HepG2 (cell line): ENCODE data around the gene PLXNB2. TPM values are rescaled to one million over a fixed set of nuclear protein-coding genes. Genes with fewer than 3 reads are reported as not detected.

ENCODE experiments used
- AHDC1 ChIP-seq: sonication (generic); formaldehyde crosslinking; IDR thresholded peaks from 2 replicates; pipeline ENCODE4 v1.5.1; 2020; ENCODE audit warnings: mild to moderate bottlenecking, missing genetic modification reagents, borderline replicate concordance
- FOSL1 ChIP-seq: sonication (generic); formaldehyde crosslinking; IDR thresholded peaks from 2 replicates; pipeline ENCODE4 v1.9.0; 2021; ENCODE audit warnings: missing genetic modification reagents, borderline replicate concordance
- HHEX ChIP-seq: IDR thresholded peaks from 2 replicates; pipeline ENCODE4 v1.6.1; 2016; ENCODE audit warnings: control low read depth
- HMGXB3 ChIP-seq: sonication (generic); formaldehyde crosslinking; IDR thresholded peaks from 2 replicates; pipeline ENCODE4 v1.4.0; 2020; ENCODE audit warnings: missing genetic modification reagents, borderline replicate concordance
- NCOA5 ChIP-seq: sonication (generic); formaldehyde crosslinking; IDR thresholded peaks from 2 replicates; pipeline ENCODE4 v1.4.0; 2020; ENCODE audit warnings: missing genetic modification reagents
- NR2F2 ChIP-seq: IDR thresholded peaks from 2 replicates; pipeline ENCODE4 v1.6.1; 2012; ENCODE audit warnings: low read depth, inconsistent platforms, borderline replicate concordance
- PAXIP1 ChIP-seq: sonication (generic); formaldehyde crosslinking; conservative IDR thresholded peaks from 2 replicates; pipeline ENCODE4 v1.4.0; 2020; ENCODE audit warnings: mild to moderate bottlenecking, missing genetic modification reagents, moderate library complexity
- POLR2G ChIP-seq: fragments of 200-400 bp; formaldehyde crosslinking; IDR thresholded peaks from 2 replicates; pipeline ENCODE4 v1.6.1; 2018; ENCODE audit warnings: mild to moderate bottlenecking, low read depth, low read length, moderate library complexity
- SP2 ChIP-seq: sonication (generic); formaldehyde crosslinking; IDR thresholded peaks from 2 replicates; pipeline ENCODE4 v1.5.1; 2020; ENCODE audit warnings: mild to moderate bottlenecking, missing genetic modification reagents
- ZNF747 ChIP-seq: sonication (generic); formaldehyde crosslinking; IDR thresholded peaks from 2 replicates; pipeline ENCODE4 v1.8.1; 2023; ENCODE audit warnings: missing genetic modification reagents, mild to moderate bottlenecking, borderline replicate concordance
- polyA plus RNA-seq, 8 experiments: library from polyadenylated mRNA; depleted of rRNA in 3 of 8; stranded (reverse) in 7 of 8; unstranded in 1 of 8; fragments of >200 nt; fragmentation: Illumina TruSeq in 4 of 8; extraction: Trizol in 4 of 8; gene quantifications; 2 replicates each; pipeline versions ENCODE4 v1.2.1 to v1.2.3, GENCODE V29; 2011 to 2016; ENCODE audit warnings: low read depth in 4 of 8, missing spikeins in 1 of 8, mixed read lengths in 1 of 8; ENCODE audit not compliant: insufficient read depth in 1 of 8
- total RNA-seq, 5 experiments: library from RNA; depleted of rRNA; stranded (reverse); fragments of >200 nt; fragmentation: Illumina TruSeq; extraction: Trizol; gene quantifications; 2 replicates each; pipeline ENCODE4 v1.2.3, GENCODE V29; 2016; ENCODE audit warnings: low read depth in 1 of 5
- TF ChIP-seq, protein P1 (sequence below): sonication (generic); formaldehyde crosslinking; IDR thresholded peaks from 2 replicates; pipeline ENCODE4 v1.8.1; 2023; ENCODE audit warnings: missing genetic modification reagents, mild to moderate bottlenecking, borderline replicate concordance
- TF ChIP-seq, protein P2 (sequence below): sonication (generic); formaldehyde crosslinking; conservative IDR thresholded peaks from 2 replicates; pipeline ENCODE4 v1.4.0; 2020; ENCODE audit warnings: missing genetic modification reagents

Gene PLXNB2
- total and polyA plus RNA-seq, 2 of the 13 experiments (the other 11 are each of a cell fraction or from before 2014, with no cell fraction given) = 32.6 to 68.9 TPM

- TF ChIP-seq AHDC1 = no peak; the same call in none of the 2 replicates
- peak; percentile 76 for TF ChIP-seq POLR2G
- no peak for TF ChIP-seq HMGXB3
- TF ChIP-seq NCOA5 (CRISPR knock-in tag) = no peak
- TF ChIP-seq, protein P1, sequence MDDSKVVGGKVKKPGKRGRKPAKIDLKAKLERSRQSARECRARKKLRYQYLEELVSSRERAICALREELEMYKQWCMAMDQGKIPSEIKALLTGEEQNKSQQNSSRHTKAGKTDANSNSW = no peak
- 0 out of 2 replicates have a peak, but pooled peaks have one; percentile 68 for TF ChIP-seq ZNF747 (CRISPR knock-in tag)
- peak; percentile 46; the same call in 1 of the 2 replicates for TF ChIP-seq FOSL1 (CRISPR knock-in tag)
- TF ChIP-seq PAXIP1 = peak; percentile 91
- TF ChIP-seq NR2F2 = no peak; the same call in 1 of the 2 replicates
- TF ChIP-seq HHEX (CRISPR knock-in tag) = no peak
- TF ChIP-seq, protein P2, sequence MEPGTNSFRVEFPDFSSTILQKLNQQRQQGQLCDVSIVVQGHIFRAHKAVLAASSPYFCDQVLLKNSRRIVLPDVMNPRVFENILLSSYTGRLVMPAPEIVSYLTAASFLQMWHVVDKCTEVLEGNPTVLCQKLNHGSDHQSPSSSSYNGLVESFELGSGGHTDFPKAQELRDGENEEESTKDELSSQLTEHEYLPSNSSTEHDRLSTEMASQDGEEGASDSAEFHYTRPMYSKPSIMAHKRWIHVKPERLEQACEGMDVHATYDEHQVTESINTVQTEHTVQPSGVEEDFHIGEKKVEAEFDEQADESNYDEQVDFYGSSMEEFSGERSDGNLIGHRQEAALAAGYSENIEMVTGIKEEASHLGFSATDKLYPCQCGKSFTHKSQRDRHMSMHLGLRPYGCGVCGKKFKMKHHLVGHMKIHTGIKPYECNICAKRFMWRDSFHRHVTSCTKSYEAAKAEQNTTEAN (CRISPR knock-in tag) = peak; percentile 82
- TF ChIP-seq SP2 (CRISPR knock-in tag) = no peak; the same call in 1 of the 2 replicates
Observed at GRCh38 chr22:50293441-50294318, 13.8 kb downstream of the PLXNB2 start (continued).
